BLaER1 (cell line): ENCODE data around the gene HNRNPL.
"Not testable (repeated sequence)": the region's sequence is repeated elsewhere in the genome, so short reads cannot be mapped to it uniquely, and the experiment has no call there.

ENCODE experiments used
- H3K27ac ChIP-seq: shearing (Covaris generic); formaldehyde crosslinking; 2 replicates; pipeline ENCODE4 v1.8.1; 2022
- H3K27me3 ChIP-seq: shearing (Covaris generic); formaldehyde crosslinking; 2 replicates; pipeline ENCODE4 v1.8.1; 2022
- H3K36me3 ChIP-seq: shearing (Covaris generic); formaldehyde crosslinking; 2 replicates; pipeline ENCODE4 v1.8.1; 2022
- H3K4me1 ChIP-seq: shearing (Covaris generic); formaldehyde crosslinking; 2 replicates; pipeline ENCODE4 v1.8.1; 2022
- H3K4me2 ChIP-seq: shearing (Covaris generic); formaldehyde crosslinking; 2 replicates; pipeline ENCODE4 v1.8.1; 2022
- H3K4me3 ChIP-seq: shearing (Covaris generic); formaldehyde crosslinking; 2 replicates; pipeline ENCODE4 v1.8.1; 2022
- H3K9ac ChIP-seq: shearing (Covaris generic); formaldehyde crosslinking; 2 replicates; pipeline ENCODE4 v1.8.1; 2022
- H3K9me3 ChIP-seq: shearing (Covaris generic); formaldehyde crosslinking; 2 replicates; pipeline ENCODE4 v1.8.1; 2022
- H4K20me1 ChIP-seq: shearing (Covaris generic); formaldehyde crosslinking; 2 replicates; pipeline ENCODE4 v1.8.1; 2022
- Cebpa-rat ChIP-seq: shearing (Covaris generic); IDR thresholded peaks from 2 replicates; pipeline ENCODE4 v1.8.1; 2022

The HNRNPL gene

DNA sequence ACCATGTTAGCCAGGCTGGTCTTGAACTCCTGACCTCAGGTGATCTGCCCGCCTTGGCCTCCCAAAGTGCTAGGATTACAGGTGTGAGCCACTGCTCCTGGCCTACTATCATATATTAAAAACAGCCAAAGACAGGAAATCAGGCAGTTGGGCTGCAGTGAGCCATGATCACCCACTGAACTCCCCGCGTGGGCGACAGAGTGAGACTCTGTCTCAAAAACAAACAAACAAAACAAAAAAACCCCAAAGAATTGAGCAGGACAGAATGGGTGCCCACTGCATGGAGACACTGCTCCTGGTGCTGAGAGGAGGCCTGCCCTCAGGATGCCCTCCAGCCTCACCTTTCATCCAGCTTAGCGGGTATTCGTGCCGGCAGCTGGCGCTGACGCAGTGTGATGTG, 33.5 kb upstream of the HNRNPL start:
- Histone ChIP-seq H3K4me3 (no peak overlapping the region), H3K4me1 (peaks cover 65% of the 10 kb centered on the region), H3K9me3 (no peaks in the 10 kb centered on the region), H3K9ac (0 out of 2 replicates have a peak overlapping the region, but pooled peaks have one; percentile 43), H3K27me3 (no peaks in the 10 kb centered on the region), H3K27ac (peak overlapping the region; percentile 71), H4K20me1 (no peaks in the 10 kb centered on the region), H3K4me2 (peak overlapping the region; percentile 54), H3K36me3 (peaks cover 34% of the 10 kb centered on the region)
- TF ChIP-seq Cebpa-rat = no peak

DNA sequence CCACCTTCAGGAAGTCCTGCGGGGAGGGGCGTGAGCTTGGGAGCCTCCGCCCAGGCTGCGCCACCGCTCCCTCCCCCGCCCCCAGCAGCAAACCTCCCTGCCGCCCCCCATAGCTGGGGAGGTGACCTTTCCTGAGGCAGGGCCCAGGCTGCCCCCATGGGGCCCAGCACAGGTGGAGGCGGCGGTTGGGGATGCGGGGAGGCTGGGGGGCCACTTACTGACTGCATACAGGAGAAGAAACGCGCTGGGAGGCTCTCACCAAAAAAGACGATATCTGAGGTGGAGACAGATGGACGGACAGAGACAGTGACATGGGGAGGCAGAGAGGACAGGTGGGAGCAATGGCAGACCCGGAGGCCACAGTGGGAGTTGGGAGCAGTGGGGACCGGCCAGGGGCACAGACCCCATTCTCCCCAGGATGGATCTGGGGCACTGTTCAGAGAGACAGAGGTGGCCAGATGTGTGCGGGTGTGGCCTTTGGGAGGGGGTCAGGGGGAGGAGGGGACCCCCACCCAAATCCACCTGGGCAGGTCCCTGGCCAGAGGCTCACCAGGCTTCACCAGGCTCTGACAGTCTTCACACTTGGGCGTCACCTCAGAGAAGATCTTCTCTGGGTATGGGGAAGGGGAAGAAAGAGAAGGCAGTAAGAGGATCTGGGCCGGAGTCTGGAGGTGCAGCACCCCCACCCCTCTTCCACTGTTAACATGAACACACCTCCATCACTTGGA, 31.3 kb upstream of the HNRNPL start:
- H3K27me3 ChIP-seq = no peaks in the 10 kb centered on the region
- no peak overlapping the region for H3K4me3 ChIP-seq
- no peaks in the 10 kb centered on the region for H3K9me3 ChIP-seq
- H3K27ac ChIP-seq = peak overlapping the region; percentile 100
- 0 out of 2 replicates have a peak overlapping the region, but pooled peaks have one; percentile 93 for H3K9ac ChIP-seq
- peak overlapping the region; percentile 100 for H3K4me2 ChIP-seq
- no peaks in the 10 kb centered on the region for H4K20me1 ChIP-seq
- peaks cover 82% of the 10 kb centered on the region for H3K4me1 ChIP-seq
- no peak for TF ChIP-seq Cebpa-rat
- H3K36me3 ChIP-seq = peaks cover 20% of the 10 kb centered on the region

DNA sequence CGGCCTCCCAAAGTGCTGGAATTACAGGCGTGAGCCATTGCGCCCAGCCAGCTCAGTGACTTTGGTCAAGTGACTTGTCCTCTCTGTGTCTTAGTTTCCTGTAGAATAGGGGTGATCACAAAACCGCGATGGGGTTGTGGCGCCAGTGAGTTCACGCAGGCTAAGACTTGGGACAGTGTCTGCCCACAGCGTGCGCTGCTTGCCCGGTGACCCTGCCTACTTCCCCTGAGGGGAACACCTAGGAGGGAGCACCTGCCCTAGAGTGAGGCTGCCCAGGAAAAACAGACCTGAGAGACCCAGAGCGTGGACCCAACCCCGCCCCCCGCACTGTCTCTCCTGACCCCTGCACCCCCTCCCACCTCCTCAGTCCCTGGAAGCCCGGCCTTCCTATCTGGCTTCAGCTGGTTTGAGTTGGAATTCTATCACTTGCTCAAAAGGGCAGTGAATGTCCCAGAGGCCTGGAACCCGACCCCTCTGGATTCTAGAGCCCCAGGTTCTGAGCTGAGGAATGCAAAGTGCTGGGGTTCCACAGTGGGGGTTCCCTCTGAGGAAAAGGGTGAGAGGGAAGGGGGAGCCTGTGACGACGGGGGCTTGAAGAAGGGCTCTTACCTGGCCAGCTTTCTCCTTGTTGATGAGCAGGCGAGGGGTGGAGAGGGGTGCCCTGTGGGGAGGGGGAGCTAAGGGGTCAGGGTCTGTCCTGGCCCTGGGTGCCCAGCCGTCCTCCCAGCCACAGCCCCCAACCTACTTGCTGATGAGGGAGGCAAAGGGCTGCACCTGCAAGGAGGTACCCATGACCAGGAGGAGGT, 30.5 kb upstream of the HNRNPL start:
- no peak for TF ChIP-seq Cebpa-rat
- H3K4me3 ChIP-seq = no peak overlapping the region
- peak overlapping the region; percentile 100 for H3K4me2 ChIP-seq
- peak overlapping the region; percentile 93 for H3K9ac ChIP-seq
- no peaks in the 10 kb centered on the region for H4K20me1 ChIP-seq
- peak overlapping the region; percentile 100 for H3K27ac ChIP-seq
- H3K9me3 ChIP-seq = no peaks in the 10 kb centered on the region
- no peaks in the 10 kb centered on the region for H3K27me3 ChIP-seq
- H3K36me3 ChIP-seq = peaks cover 20% of the 10 kb centered on the region
- H3K4me1 ChIP-seq = peaks cover 90% of the 10 kb centered on the region

DNA sequence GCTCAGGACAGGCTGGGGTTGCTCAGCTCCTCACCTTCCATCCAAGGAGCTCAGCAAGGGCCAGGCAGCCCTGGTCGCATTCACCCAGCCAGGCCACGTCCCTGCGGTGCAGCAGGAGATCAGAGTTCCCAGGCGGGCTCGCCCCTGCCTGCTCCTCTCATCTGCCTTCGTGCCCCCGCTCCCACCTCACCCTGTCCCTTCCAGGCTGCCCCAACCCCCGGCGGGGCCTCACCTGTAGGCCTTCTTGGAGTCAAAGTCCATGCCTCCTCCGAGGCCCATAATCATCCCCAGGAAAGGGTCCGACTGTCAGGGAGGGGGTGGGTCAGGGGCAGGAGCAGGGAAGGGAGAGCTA, 29.6 kb upstream of the HNRNPL start:
- H3K27ac ChIP-seq = peak overlapping the region; percentile 100
- H3K4me2 ChIP-seq = peak overlapping the region; percentile 100
- H3K9ac ChIP-seq = peak overlapping the region; percentile 93
- no peaks in the 10 kb centered on the region for H4K20me1 ChIP-seq
- peaks cover 93% of the 10 kb centered on the region for H3K4me1 ChIP-seq
- H3K36me3 ChIP-seq = peaks cover 20% of the 10 kb centered on the region
- H3K27me3 ChIP-seq = no peaks in the 10 kb centered on the region
- no peak for TF ChIP-seq Cebpa-rat
- H3K4me3 ChIP-seq = peak overlapping the region; percentile 63
- H3K9me3 ChIP-seq = no peaks in the 10 kb centered on the region

DNA sequence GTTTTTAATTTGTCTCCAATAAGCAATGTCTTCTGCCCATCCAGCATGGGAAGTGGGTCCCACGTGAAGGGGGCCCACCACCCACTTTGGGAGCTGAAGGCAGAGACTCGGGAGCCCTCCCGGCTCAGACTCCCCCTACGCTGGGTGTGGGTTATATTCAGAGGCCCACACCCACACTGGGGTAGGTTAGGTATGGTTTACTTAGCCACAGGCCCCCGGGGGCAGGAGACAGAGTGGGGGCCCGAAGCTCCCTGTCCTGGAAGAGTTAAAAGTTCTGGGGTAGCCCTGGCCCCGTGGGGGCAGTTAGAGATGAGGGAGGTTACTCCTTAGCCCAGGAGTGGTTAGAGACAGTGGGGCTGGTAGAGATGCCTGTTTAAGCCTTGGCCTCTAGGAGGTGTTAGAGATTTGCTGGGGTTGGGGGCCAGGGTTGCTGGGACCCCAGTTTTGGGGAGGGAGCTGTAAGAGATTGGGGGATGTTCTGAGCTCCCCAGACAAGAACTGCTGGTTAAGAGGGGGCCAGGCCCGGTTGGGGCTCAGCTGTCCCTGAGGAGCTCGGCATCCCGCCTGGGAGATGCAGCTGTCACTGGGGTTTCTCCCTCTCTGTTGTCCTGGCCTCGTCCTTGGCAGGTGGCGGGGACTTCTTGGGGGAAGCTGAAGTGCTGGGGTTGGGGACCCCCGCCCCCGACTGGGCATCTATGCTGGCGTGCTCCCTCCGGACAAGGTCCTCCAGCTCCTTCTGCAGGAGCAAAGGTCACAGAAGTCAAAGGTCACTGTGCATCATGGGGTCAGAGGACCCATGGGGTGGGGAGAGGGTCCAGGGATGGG, 29.0 kb upstream of the HNRNPL start:
- Histone ChIP-seq H4K20me1 (no peaks in the 10 kb centered on the region), H3K36me3 (peaks cover 19% of the 10 kb centered on the region), H3K9ac (peak overlapping the region; percentile 93), H3K27ac (peak overlapping the region; percentile 100), H3K9me3 (no peaks in the 10 kb centered on the region), H3K27me3 (no peaks in the 10 kb centered on the region), H3K4me1 (peaks cover 94% of the 10 kb centered on the region), H3K4me2 (peak overlapping the region; percentile 100), H3K4me3 (peak overlapping the region; percentile 63)
- no peak for TF ChIP-seq Cebpa-rat

DNA sequence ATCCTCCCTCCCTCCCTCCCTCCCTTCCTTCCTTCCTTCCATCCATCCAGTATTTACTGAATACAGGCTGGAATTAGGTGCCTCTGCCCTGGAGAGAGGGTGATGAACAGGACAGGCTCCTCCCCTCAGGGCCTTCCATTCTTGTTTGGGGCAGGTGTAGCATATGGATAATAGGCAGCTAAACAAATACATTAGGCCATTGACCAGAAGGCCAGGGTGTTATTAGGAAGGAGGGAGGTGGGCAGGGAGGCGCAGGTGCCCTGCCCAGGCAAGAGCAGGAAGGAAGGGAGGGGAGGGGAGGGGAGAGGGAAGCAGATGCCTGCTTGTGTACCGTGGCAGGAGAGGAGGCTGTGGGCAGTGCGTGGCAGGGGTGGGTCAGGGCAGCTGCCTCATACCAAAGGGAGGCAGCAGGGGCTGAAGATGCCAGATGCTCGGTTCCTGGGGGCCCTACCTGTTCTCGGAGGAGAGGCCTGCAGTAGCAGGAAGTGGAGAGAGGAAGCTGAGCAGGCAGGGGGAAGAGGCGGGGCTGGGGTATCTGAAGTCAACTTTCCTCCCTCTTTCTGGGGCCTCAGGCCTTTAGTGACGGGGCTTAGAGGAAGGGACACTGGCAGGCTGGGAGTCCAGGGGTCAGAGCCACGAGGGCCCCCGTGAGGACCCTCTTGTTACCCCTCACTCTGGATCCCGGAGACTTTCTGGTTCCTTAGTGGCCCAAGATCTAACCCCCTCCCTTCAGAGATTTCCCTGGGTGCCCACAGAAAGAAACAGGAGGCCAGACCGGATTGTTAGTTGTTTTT, 28.2 kb upstream of the HNRNPL start, which contains the start of gene RINL:
RINL (minus strand) TSS at position 495 of the 794 bp plus-strand sequence. CDS start 1,533 bp downstream, outside the sequence.
- H3K9me3 ChIP-seq = no peaks in the 10 kb centered on the region
- H3K36me3 ChIP-seq = peaks cover 14% of the 10 kb centered on the region; the same call in 1 of the 2 replicates
- H3K27ac ChIP-seq = peak within 1 kb of the TSS; percentile 100
- H3K9ac ChIP-seq = peak within 1 kb of the TSS; percentile 93
- peak within 1 kb of the TSS; percentile 63 for H3K4me3 ChIP-seq
- H3K27me3 ChIP-seq = no peaks in the 10 kb centered on the region
- H3K4me2 ChIP-seq = peak within 1 kb of the TSS; percentile 100
- H3K4me1 ChIP-seq = peaks cover 94% of the 10 kb centered on the region
- no peak for TF ChIP-seq Cebpa-rat
- H4K20me1 ChIP-seq = no peaks in the 10 kb centered on the region

DNA sequence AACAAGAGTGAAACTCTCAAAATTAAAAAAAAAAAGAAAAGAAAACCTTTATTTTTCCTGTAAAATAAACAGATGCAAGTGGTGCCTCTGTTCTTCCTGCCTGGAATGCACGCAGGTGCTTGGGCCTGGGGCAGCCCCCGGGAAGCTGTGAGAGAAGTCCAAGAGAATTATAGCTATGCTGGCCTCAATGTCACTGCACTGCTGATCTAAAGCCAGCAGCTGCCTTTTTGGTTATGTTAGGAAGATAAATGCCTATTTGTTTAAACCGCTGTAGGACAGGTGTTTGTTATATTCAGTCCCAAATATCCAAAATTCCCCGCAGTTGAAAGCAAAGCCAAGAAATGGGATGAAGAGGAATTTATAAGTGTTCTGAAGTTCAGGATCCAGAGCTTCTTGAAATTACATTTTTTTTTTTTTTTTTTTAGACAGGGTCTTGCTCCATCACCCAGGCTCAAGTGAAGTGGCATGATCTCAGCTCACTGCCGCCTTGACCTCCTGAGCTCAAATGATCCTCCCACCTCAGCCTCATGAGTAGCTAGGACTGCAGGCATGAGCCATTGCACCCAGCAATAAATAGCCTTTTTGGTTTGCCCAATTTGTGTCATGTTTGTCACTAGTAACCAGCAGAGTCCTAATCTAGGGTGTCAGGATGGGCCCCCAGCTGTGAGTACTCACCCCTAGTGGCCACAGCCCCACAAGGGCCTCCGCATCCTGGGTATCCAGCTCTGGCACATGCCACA, 26.0 kb upstream of the HNRNPL start:
- H3K9ac ChIP-seq = 0 out of 2 replicates have a peak overlapping the region, but pooled peaks have one; percentile 28
- H3K27ac ChIP-seq = peak overlapping the region; percentile 100
- no peak overlapping the region for H3K4me3 ChIP-seq
- H3K9me3 ChIP-seq = no peaks in the 10 kb centered on the region
- peak overlapping the region; percentile 100 for H3K4me2 ChIP-seq
- no peaks in the 10 kb centered on the region for H3K27me3 ChIP-seq
- TF ChIP-seq Cebpa-rat = no peak
- H3K4me1 ChIP-seq = peaks cover 94% of the 10 kb centered on the region
- H3K36me3 ChIP-seq = no peaks in the 10 kb centered on the region
- no peaks in the 10 kb centered on the region for H4K20me1 ChIP-seq

DNA sequence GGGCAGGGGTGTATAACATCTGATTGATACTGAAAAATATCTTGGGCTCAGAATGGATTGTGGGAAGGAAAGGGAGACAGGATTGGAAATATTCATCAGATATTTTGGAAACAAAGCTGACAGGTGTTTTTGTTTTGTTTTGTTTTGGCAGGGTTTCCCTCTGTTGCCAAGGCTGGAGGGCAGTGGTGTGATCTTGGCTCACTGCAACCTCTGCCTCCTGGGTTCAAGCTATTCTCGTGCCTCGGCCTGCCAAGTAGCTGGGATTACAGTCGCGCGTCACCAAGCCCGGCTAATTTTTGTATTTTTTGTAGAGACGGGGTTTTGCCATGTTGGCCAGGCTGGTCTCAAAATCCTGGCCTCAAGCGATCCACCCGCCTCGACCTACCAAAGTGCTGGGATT, 23.6 kb upstream of the HNRNPL start:
- not testable (repeated sequence) for H3K4me3 ChIP-seq, H3K27me3 ChIP-seq, H3K9me3 ChIP-seq, H3K36me3 ChIP-seq, H4K20me1 ChIP-seq, H3K9ac ChIP-seq
- Histone ChIP-seq H3K27ac (peak overlapping the region; percentile 8; the same call in 1 of the 2 replicates), H3K4me1 (peaks cover 94% of the 10 kb centered on the region), H3K4me2 (peak overlapping the region; percentile 28)
